K562 (cell line): ENCODE results near the gene PUM1. TPM values are rescaled to one million over a fixed set of nuclear protein-coding genes. Genes with fewer than 3 reads are reported as not detected.

Experiments
- ATAC-seq: fragments of 200-7000 bp; cut with Tn5 transposase; 3 replicates; pipeline ENCODE4 v1.9.1; 2020; ENCODE audit warnings: moderate library complexity
- BruUV-seq: library from RNA; stranded (reverse); fragments of 400-500 nt; replicated peaks from 2 replicates; lab custom pipeline; 2021; lab: Mats Ljungman, UMichigan
- CTCF ChIA-PET: fragments of 300-600 bp; formaldehyde crosslinking; extraction: SDS; loops from one replicate; lab custom pipeline; 2021; ENCODE audit warnings: low intra/inter-chr PET ratio; lab: Yijun Ruan, JAX
- POLR2A ChIA-PET: fragments of 300-600, 350-650 bp; sonication (Branson Sonifier 250); formaldehyde crosslinking; extraction: SDS; loops from one replicate; lab custom pipeline; 2021; ENCODE audit warnings: antibody characterized with exemption, inconsistent platforms; lab: Yijun Ruan, JAX
- DNase-seq, 4 experiments: peaks; one replicate each; pipeline versions ENCODE4 v3.0.0 to v3.0.0-alpha.2; 2011 to 2018; ENCODE audit warnings: low spot score in 3 of 4, mixed read lengths in 3 of 4; ENCODE audit errors: extremely low read depth in 1 of 4
- FAIRE-seq: peaks from 2 replicates; lab custom pipeline; 2011; peaks lifted over from hg19 to GRCh38; lab: Jason Lieb, UNC
- H2AFZ ChIP-seq: 2 replicates; pipeline ENCODE4 v1.6.0; 2011; ENCODE audit warnings: low read depth, low read length, control low read depth, inconsistent platforms
- H3K27ac ChIP-seq: fragments of 200-600 bp; 3 replicates; pipeline ENCODE4 v1.8.0; 2011; ENCODE audit warnings: low read depth, mild to moderate bottlenecking, control low read depth, inconsistent platforms, low read length, moderate library complexity, mixed read lengths; ENCODE audit errors: extremely low read depth
- H3K27me3 ChIP-seq, 2 experiments: fragments of 300-600 bp in 1 of 2; 2 replicates in 1 of 2; 3 replicates in 1 of 2; pipeline versions ENCODE4 v1.6.0 to v1.8.0; 2011; ENCODE audit warnings: inconsistent platforms in 2 of 2, low read length in 2 of 2, mild to moderate bottlenecking in 1 of 2, mixed read lengths in 1 of 2, moderate library complexity in 1 of 2; ENCODE audit not compliant: control insufficient read depth in 2 of 2, insufficient read depth in 2 of 2
- H3K36me3 ChIP-seq: fragments of 300-600 bp; 3 replicates; pipeline ENCODE4 v1.8.0; 2011; ENCODE audit warnings: mild to moderate bottlenecking, low read length, inconsistent platforms; ENCODE audit not compliant: control insufficient read depth, insufficient read depth
- H3K4me1 ChIP-seq, 2 experiments: fragments of 200-600 bp in 1 of 2; replicated peaks in 1 of 2; 2 replicates in 1 of 2; 3 replicates in 1 of 2; pipeline versions ENCODE4 v1.5.1 to v1.8.0; 2011; ENCODE audit warnings: inconsistent platforms in 2 of 2, low read length in 2 of 2, mild to moderate bottlenecking in 1 of 2, mixed read lengths in 1 of 2, moderate library complexity in 1 of 2; ENCODE audit not compliant: control insufficient read depth in 2 of 2, insufficient read depth in 2 of 2
- H3K4me2 ChIP-seq: 2 replicates; pipeline ENCODE4 v1.6.1; 2011; ENCODE audit warnings: low read length, control low read depth, inconsistent platforms, mixed read lengths; ENCODE audit not compliant: insufficient read depth
- H3K4me3 ChIP-seq: fragments of 200-600 bp; sonication (generic), shearing (Covaris generic); 2 replicates; pipeline ENCODE4 v1.5.1; 2016; ENCODE audit warnings: control low read depth, inconsistent platforms
- H3K79me2 ChIP-seq: fragments of 200-600 bp; 3 replicates; pipeline ENCODE4 v1.8.0; 2011; ENCODE audit warnings: low read length, inconsistent platforms; ENCODE audit not compliant: control insufficient read depth, insufficient read depth
- H3K9ac ChIP-seq, 2 experiments: 2 replicates each; pipeline versions ENCODE4 v1.6.0 to v1.6.1; 2011; ENCODE audit warnings: low read depth in 2 of 2, low read length in 2 of 2, control low read depth in 1 of 2, inconsistent platforms in 1 of 2, mild to moderate bottlenecking in 1 of 2, mixed read lengths in 1 of 2; ENCODE audit not compliant: insufficient read depth in 1 of 2
- H3K9me1 ChIP-seq: one replicate; pipeline ENCODE4 v1.6.0; 2011; ENCODE audit warnings: inconsistent platforms, mild to moderate bottlenecking, low read length, moderate library complexity; ENCODE audit not compliant: control insufficient read depth, insufficient read depth
- H3K9me3 ChIP-seq: replicated peaks from 2 replicates; pipeline ENCODE4 v1.5.1; 2011; ENCODE audit warnings: low read depth, low read length, inconsistent platforms; ENCODE audit not compliant: control insufficient read depth, insufficient read depth
- H4K20me1 ChIP-seq: replicated peaks from 2 replicates; pipeline ENCODE4 v1.6.1; 2011; ENCODE audit warnings: low read length, inconsistent platforms, mixed read lengths; ENCODE audit not compliant: control insufficient read depth, insufficient read depth
- BHLHE40 ChIP-seq: IDR thresholded peaks from 2 replicates; pipeline ENCODE4 v1.6.1; 2011; ENCODE audit warnings: low read length, improper control_type of control experiment
- MEF2D ChIP-seq: conservative IDR thresholded peaks from 2 replicates; pipeline ENCODE4 v1.6.1; 2016; ENCODE audit warnings: low read depth, missing genetic modification characterization, missing compliant biosample characterization
- MTA3 ChIP-seq: fragments of 450-650 bp; formaldehyde crosslinking; IDR thresholded peaks from 2 replicates; pipeline ENCODE4 v1.6.1; 2017; ENCODE audit warnings: mild to moderate bottlenecking, borderline replicate concordance
- PPARD ChIP-seq: fragments of 250-450 bp; sonication (Bioruptor Pico); IDR thresholded peaks from 2 replicates; pipeline ENCODE4 v1.8.0; 2022; ENCODE audit warnings: inconsistent platforms, mild to moderate bottlenecking, moderate library complexity
- SMAD2 ChIP-seq: fragments of 150-350 bp; IDR thresholded peaks from 2 replicates; pipeline ENCODE4 v1.6.1; 2014; ENCODE audit warnings: low read depth, mild to moderate bottlenecking, low read length
- ZNF518B ChIP-seq: fragments of 250-450 bp; sonication (Bioruptor Pico); IDR thresholded peaks from 2 replicates; pipeline ENCODE4 v1.5.0; 2021; ENCODE audit warnings: mild to moderate bottlenecking, moderate library complexity
- WGBS: fragments of 100-300 bp; shearing (Covaris generic); methylation state at CpG from one replicate; pipeline ENCODE4 v1.1.6; 2016; ENCODE audit warnings: low coverage, mixed read lengths; ENCODE audit not compliant: insufficient coverage; ENCODE audit errors: missing lambda C conversion rate; 5-methylcytosine and 5-hydroxymethylcytosine counted together
- in situ Hi-C: fragments of 300-500 bp; cut with MboI; formaldehyde crosslinking; loops from 4 replicates; pipeline ENCODE4 v1.15.0; 2018; ENCODE audit warnings: inconsistent platforms, mixed read lengths
- intact Hi-C: fragments of 100-400 bp; cut with micrococcal nuclease; formaldehyde crosslinking; loops from 2 replicates; pipeline ENCODE4 v1.14.2; 2022
- polyA plus RNA-seq, 8 experiments: library from polyadenylated mRNA; depleted of rRNA in 4 of 8; stranded (reverse) in 5 of 8; unstranded in 3 of 8; fragments of >200 nt; fragmentation: Nextera tagmentation in 2 of 8; fragmentation: Illumina TruSeq in 1 of 8; extraction: Ambion mirVana in 2 of 8; extraction: Trizol in 1 of 8; gene quantifications; 2 replicates each; pipeline versions ENCODE4 v1.2.1 to v1.2.3, GENCODE V29; 2011 to 2014; ENCODE audit warnings: inconsistent platforms in 1 of 8, missing spikeins in 1 of 8
- total RNA-seq, 7 experiments: library from RNA; depleted of rRNA in 6 of 7; stranded (reverse); fragments of >200 nt in 6 of 7; fragmentation: Illumina TruSeq in 2 of 7; extraction: Trizol in 2 of 7; gene quantifications; 2 replicates each; pipeline versions ENCODE4 v1.2.1 to v1.2.3, GENCODE V29; 2011 to 2021; ENCODE audit warnings: low replicate concordance in 1 of 7
- TF ChIP-seq, protein P1 (sequence below): IDR thresholded peaks from 2 replicates; pipeline ENCODE4 v1.6.1; 2014; ENCODE audit warnings: antibody characterized with exemption
- TF ChIP-seq, protein P2 (sequence below), 2 experiments: fragments of 150-350 bp in 1 of 2; IDR thresholded peaks; 2 replicates each; pipeline ENCODE4 v1.6.1; 2012 to 2016; ENCODE audit warnings: low read depth in 2 of 2, low read length in 2 of 2, mild to moderate bottlenecking in 1 of 2, moderate library complexity in 1 of 2
- TF ChIP-seq, protein P3 (sequence below): fragments of 450-650 bp; formaldehyde crosslinking; IDR thresholded peaks from 2 replicates; pipeline ENCODE4 v1.4.0; 2020; ENCODE audit warnings: mild to moderate bottlenecking, moderate library complexity

Gene PUM1
- total and polyA plus RNA-seq, 9 of the 15 experiments (the other 6 are each of a cell fraction or from before 2014, with no cell fraction given), result 37.7 to 104 (median 55.7) TPM

GRCh38 chr1:30906631-30907441, 158.7 kb downstream of the PUM1 start:
- no peak overlapping the region for H3K27ac ChIP-seq
- H3K4me2 ChIP-seq, result peak overlapping the region; percentile 70
- ChIA-PET POLR2A (interaction anchor here (0.5 to 2.5 kb wide), 7 partner anchors 10 to 181 kb away, joined by 3 to 12 read pairs (median 3); no protein-coding TSS in a partner anchor), CTCF (no interaction called here)
- H3K9me3 ChIP-seq, result no peaks in the 10 kb centered on the region
- in situ Hi-C loops (no loop called here), intact Hi-C loops (no loop called here)
- no peak overlapping the region for H2AFZ ChIP-seq
- WGBS, result 82% methylated on average over 9 of the region's 9 CpGs
- peaks cover 37 to 65% of the 10 kb centered on the region in 2 experiments for H3K4me1 ChIP-seq
- ATAC-seq, result no peak
- peaks cover 19% of the 10 kb centered on the region for H3K79me2 ChIP-seq
- peak overlapping the region; percentile 47; the same call in 1 of the 2 replicates for H3K4me3 ChIP-seq
- H4K20me1 ChIP-seq, result peaks cover 15% of the 10 kb centered on the region
- BruUV-seq, result no TSS peak
- no peak for DNase-seq
- H3K9me1 ChIP-seq, result no peaks in the 10 kb centered on the region
- FAIRE-seq, result no peak
- H3K27me3 ChIP-seq, result no peaks in the 10 kb centered on the region
- no peaks in the 10 kb centered on the region for H3K36me3 ChIP-seq
- peak overlapping the region; percentile 54 to 65; a peak in 3 of 4 replicates for H3K9ac ChIP-seq
- no peak for TF ChIP-seq SMAD2
- no peak for TF ChIP-seq MTA3
- TF ChIP-seq, protein P1, sequence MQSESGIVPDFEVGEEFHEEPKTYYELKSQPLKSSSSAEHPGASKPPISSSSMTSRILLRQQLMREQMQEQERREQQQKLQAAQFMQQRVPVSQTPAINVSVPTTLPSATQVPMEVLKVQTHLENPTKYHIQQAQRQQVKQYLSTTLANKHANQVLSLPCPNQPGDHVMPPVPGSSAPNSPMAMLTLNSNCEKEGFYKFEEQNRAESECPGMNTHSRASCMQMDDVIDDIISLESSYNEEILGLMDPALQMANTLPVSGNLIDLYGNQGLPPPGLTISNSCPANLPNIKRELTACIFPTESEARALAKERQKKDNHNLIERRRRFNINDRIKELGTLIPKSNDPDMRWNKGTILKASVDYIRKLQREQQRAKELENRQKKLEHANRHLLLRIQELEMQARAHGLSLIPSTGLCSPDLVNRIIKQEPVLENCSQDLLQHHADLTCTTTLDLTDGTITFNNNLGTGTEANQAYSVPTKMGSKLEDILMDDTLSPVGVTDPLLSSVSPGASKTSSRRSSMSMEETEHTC, result no peak
- TF ChIP-seq BHLHE40, result no peak
- TF ChIP-seq, protein P2, sequence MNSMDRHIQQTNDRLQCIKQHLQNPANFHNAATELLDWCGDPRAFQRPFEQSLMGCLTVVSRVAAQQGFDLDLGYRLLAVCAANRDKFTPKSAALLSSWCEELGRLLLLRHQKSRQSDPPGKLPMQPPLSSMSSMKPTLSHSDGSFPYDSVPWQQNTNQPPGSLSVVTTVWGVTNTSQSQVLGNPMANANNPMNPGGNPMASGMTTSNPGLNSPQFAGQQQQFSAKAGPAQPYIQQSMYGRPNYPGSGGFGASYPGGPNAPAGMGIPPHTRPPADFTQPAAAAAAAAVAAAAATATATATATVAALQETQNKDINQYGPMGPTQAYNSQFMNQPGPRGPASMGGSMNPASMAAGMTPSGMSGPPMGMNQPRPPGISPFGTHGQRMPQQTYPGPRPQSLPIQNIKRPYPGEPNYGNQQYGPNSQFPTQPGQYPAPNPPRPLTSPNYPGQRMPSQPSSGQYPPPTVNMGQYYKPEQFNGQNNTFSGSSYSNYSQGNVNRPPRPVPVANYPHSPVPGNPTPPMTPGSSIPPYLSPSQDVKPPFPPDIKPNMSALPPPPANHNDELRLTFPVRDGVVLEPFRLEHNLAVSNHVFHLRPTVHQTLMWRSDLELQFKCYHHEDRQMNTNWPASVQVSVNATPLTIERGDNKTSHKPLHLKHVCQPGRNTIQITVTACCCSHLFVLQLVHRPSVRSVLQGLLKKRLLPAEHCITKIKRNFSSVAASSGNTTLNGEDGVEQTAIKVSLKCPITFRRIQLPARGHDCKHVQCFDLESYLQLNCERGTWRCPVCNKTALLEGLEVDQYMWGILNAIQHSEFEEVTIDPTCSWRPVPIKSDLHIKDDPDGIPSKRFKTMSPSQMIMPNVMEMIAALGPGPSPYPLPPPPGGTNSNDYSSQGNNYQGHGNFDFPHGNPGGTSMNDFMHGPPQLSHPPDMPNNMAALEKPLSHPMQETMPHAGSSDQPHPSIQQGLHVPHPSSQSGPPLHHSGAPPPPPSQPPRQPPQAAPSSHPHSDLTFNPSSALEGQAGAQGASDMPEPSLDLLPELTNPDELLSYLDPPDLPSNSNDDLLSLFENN (IDR thresholded peaks at IDR 0.05; ENCODE audit: low read depth in 2 of 2, low read length in 2 of 2), result no peak
- TF ChIP-seq MEF2D (tag), result no peak
- no peak for TF ChIP-seq PPARD (CRISPR knock-in tag)
- TF ChIP-seq, protein P3, sequence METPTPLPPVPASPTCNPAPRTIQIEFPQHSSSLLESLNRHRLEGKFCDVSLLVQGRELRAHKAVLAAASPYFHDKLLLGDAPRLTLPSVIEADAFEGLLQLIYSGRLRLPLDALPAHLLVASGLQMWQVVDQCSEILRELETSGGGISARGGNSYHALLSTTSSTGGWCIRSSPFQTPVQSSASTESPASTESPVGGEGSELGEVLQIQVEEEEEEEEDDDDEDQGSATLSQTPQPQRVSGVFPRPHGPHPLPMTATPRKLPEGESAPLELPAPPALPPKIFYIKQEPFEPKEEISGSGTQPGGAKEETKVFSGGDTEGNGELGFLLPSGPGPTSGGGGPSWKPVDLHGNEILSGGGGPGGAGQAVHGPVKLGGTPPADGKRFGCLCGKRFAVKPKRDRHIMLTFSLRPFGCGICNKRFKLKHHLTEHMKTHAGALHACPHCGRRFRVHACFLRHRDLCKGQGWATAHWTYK (CRISPR knock-in tag), result no peak
- TF ChIP-seq ZNF518B (CRISPR knock-in tag), result no peak
